Activated B cell treated with CpG ODN at 0.5 μM for 24 hours (primary cell): ENCODE data around the gene RBMY1D. TPM values are rescaled to one million over a fixed set of nuclear protein-coding genes. Genes with fewer than 3 reads are reported as not detected.
"Not testable (repeated sequence)": the region's sequence is repeated elsewhere in the genome, so short reads cannot be mapped to it uniquely, and the experiment has no call there.

Experiments
- ATAC-seq: fragments of 200-7000 bp; cut with Tn5 transposase; one replicate; pipeline ENCODE4 v1.10.0; 2021; ENCODE audit warnings: low read depth, mild to moderate bottlenecking, moderate library complexity
- CTCF ChIA-PET: fragments of 350-600 bp; sonication (Branson Sonifier 250); formaldehyde crosslinking; loops from one replicate; lab custom pipeline; 2021; ENCODE audit warnings: antibody characterized with exemption; lab: Charles Lee
- POLR2A ChIA-PET: fragments of 350-600 bp; sonication (Branson Sonifier 250); formaldehyde crosslinking; loops from one replicate; lab custom pipeline; 2021; ENCODE audit warnings: antibody characterized with exemption; lab: Charles Lee
- DNase-seq: peaks from one replicate; pipeline ENCODE4 v3.0.0; 2022
- H3K27ac Mint-ChIP-seq: one replicate; pipeline ENCODE4 v1.8.0; 2020; ENCODE audit warnings: mixed read lengths
- H3K27me3 Mint-ChIP-seq: one replicate; pipeline ENCODE4 v1.8.0; 2021; ENCODE audit warnings: mixed read lengths
- H3K36me3 Mint-ChIP-seq: one replicate; pipeline ENCODE4 v1.8.0; 2021; ENCODE audit warnings: low read depth, mixed read lengths
- H3K4me1 Mint-ChIP-seq: one replicate; pipeline ENCODE4 v1.8.0; 2021; ENCODE audit warnings: mixed read lengths
- H3K4me3 Mint-ChIP-seq: one replicate; pipeline ENCODE4 v1.8.0; 2020; ENCODE audit warnings: mild to moderate bottlenecking, mixed read lengths
- H3K9me3 Mint-ChIP-seq: one replicate; pipeline ENCODE4 v1.8.0; 2020; ENCODE audit warnings: mixed read lengths
- intact Hi-C: fragments of 100-400 bp; cut with micrococcal nuclease; formaldehyde crosslinking; loops from one replicate; pipeline ENCODE4 v1.15.1; 2024
- total RNA-seq: library from RNA; stranded (reverse); gene quantifications from 2 replicates; pipeline ENCODE4 v1.2.3, GENCODE V29; 2022
- TF ChIP-seq, protein P1 (sequence below): fragments of 200-600 bp; IDR thresholded peaks from one replicate; pipeline ENCODE4 v1.8.0; 2022; ENCODE audit warnings: antibody characterized with exemption, mild to moderate bottlenecking

RBMY1D gene
- not detected in 2 replicates for total RNA-seq

- DNase-seq, ATAC-seq, POLR2A ChIA-PET, intact Hi-C loops, H3K27me3 Mint-ChIP-seq, H3K27ac Mint-ChIP-seq, CTCF ChIA-PET, H3K36me3 Mint-ChIP-seq, H3K4me3 Mint-ChIP-seq, H3K9me3 Mint-ChIP-seq, H3K4me1 Mint-ChIP-seq: not testable (repeated sequence)
Observed at GRCh38 chrY:21894426-21894825, at the start of gene RBMY1D. TSS of gene RBMY1D (minus strand) at chrY:21894526. CDS start at chrY:21892513, 2,013 bp downstream.

DNA sequence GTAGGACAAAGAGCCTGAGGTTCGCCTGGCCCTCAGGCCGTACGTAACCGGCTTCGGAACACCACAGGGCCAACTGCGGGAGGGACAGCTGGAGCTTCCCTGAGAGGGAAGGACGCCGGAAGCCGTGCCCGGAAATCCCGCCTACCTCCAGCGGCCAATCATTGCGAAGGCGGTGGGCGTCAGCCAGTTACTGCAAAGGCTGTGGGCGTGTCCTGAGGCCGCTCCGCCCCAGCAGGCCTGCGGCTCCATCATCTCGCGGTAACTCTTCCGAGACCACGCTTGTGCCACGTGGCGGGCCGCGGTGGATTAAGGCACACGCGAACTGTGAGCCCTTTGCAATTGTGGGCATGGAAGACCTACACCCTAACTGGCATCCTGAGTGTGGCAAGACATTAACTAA lies 23.6 kb upstream of the RBMY1D start, which contains the start of gene RBMY1E:
Gene RBMY1E, minus strand, starts transcription at position 101 of the 400 bp plus-strand sequence. CDS start 1,978 bp downstream, outside the sequence.
- ATAC-seq, H3K27me3 Mint-ChIP-seq, H3K36me3 Mint-ChIP-seq, CTCF ChIA-PET, POLR2A ChIA-PET, H3K4me3 Mint-ChIP-seq, H3K27ac Mint-ChIP-seq, DNase-seq, H3K4me1 Mint-ChIP-seq, intact Hi-C loops, H3K9me3 Mint-ChIP-seq: not testable (repeated sequence)

GRCh38 chrY:21869407-21870076 lies 24.8 kb downstream of the RBMY1D start:
- intact Hi-C loops, CTCF ChIA-PET, H3K36me3 Mint-ChIP-seq, H3K9me3 Mint-ChIP-seq, H3K27me3 Mint-ChIP-seq, POLR2A ChIA-PET, H3K27ac Mint-ChIP-seq, DNase-seq, H3K4me1 Mint-ChIP-seq, H3K4me3 Mint-ChIP-seq, ATAC-seq: not testable (repeated sequence)

GRCh38 chrY:21845481-21845880 lies 48.8 kb downstream of the RBMY1D start:
- CTCF ChIA-PET = no interaction called here

GRCh38 chrY:21842090-21842489 lies 52.2 kb downstream of the RBMY1D start:
- ChIA-PET POLR2A (no interaction called here), CTCF (no interaction called here)
- TF ChIP-seq, protein P1, sequence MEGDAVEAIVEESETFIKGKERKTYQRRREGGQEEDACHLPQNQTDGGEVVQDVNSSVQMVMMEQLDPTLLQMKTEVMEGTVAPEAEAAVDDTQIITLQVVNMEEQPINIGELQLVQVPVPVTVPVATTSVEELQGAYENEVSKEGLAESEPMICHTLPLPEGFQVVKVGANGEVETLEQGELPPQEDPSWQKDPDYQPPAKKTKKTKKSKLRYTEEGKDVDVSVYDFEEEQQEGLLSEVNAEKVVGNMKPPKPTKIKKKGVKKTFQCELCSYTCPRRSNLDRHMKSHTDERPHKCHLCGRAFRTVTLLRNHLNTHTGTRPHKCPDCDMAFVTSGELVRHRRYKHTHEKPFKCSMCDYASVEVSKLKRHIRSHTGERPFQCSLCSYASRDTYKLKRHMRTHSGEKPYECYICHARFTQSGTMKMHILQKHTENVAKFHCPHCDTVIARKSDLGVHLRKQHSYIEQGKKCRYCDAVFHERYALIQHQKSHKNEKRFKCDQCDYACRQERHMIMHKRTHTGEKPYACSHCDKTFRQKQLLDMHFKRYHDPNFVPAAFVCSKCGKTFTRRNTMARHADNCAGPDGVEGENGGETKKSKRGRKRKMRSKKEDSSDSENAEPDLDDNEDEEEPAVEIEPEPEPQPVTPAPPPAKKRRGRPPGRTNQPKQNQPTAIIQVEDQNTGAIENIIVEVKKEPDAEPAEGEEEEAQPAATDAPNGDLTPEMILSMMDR = no peak
- Mint-ChIP-seq H3K27ac (no peak overlapping the region), H3K9me3 (no peaks in the 10 kb centered on the region), H3K4me1 (no peaks in the 10 kb centered on the region), H3K4me3 (no peak overlapping the region), H3K27me3 (no peaks in the 10 kb centered on the region), H3K36me3 (no peaks in the 10 kb centered on the region)
- no peak for ATAC-seq
- no peak for DNase-seq
- intact Hi-C loops = no loop called here

More at GRCh38 chrY:21845481-21845880, 48.8 kb downstream of the RBMY1D start:
- POLR2A ChIA-PET = no interaction called here
- Mint-ChIP-seq H3K27me3 (no peaks in the 10 kb centered on the region), H3K36me3 (no peaks in the 10 kb centered on the region), H3K9me3 (no peaks in the 10 kb centered on the region), H3K4me3 (no peak overlapping the region), H3K27ac (no peak overlapping the region), H3K4me1 (no peaks in the 10 kb centered on the region)
- intact Hi-C loops = no loop called here
- ATAC-seq = no peak
- DNase-seq = no peak
- TF ChIP-seq, protein P1 = no peak

GRCh38 chrY:21839489-21839888 lies 54.8 kb downstream of the RBMY1D start:
- Mint-ChIP-seq H3K4me1 (no peaks in the 10 kb centered on the region), H3K27ac (no peak overlapping the region), H3K4me3 (no peak overlapping the region), H3K9me3 (no peaks in the 10 kb centered on the region), H3K27me3 (no peaks in the 10 kb centered on the region), H3K36me3 (no peaks in the 10 kb centered on the region)
- TF ChIP-seq, protein P1 = no peak
- intact Hi-C loops = no loop called here
- no peak for DNase-seq
- ChIA-PET POLR2A (no interaction called here), CTCF (no interaction called here)
- ATAC-seq = no peak
